ENCODE data around the gene NINJ1.

- TF ChIP-seq CTCF (IDR thresholded peaks at IDR 0.05) (no peak), MAX (CRISPR knock-in tag; IDR thresholded peaks at IDR 0.05) (no peak), ZNF219 (CRISPR knock-in tag; IDR thresholded peaks at IDR 0.05; ENCODE audit: borderline replicate concordance) (no peak), NFE2L1 (CRISPR knock-in tag; IDR thresholded peaks at IDR 0.05) (no peak)
These were observed 25.6 kb downstream of the NINJ1 start for GRCh38 chr9:93108291-93109041.
